Neural cell (in vitro differentiated cells): ENCODE results near the gene MYO3A.
A peak's percentile ranks its signal among the peaks of the same experiment; 100 is the strongest.

Experiments
- EP300 ChIP-seq: fragments of 450-650 bp; conservative IDR thresholded peaks from 2 replicates; pipeline ENCODE4 v1.6.1; 2014; ENCODE audit warnings: antibody characterized with exemption, mild to moderate bottlenecking, moderate library complexity; ENCODE audit not compliant: poor library complexity, severe bottlenecking
- EZH2 ChIP-seq: fragments of 200-600, 300-800 bp; shearing (Covaris generic), sonication (generic); IDR thresholded peaks from 2 replicates; pipeline ENCODE4 v1.6.1; 2014; ENCODE audit warnings: antibody characterized with exemption, low read length, borderline replicate concordance, mild to moderate bottlenecking; ENCODE audit not compliant: insufficient read depth, poor library complexity, severe bottlenecking
- MXI1 ChIP-seq: fragments of 450-650 bp; conservative IDR thresholded peaks from 2 replicates; pipeline ENCODE4 v1.6.1; 2014; ENCODE audit warnings: antibody characterized with exemption, mild to moderate bottlenecking; ENCODE audit not compliant: poor library complexity, severe bottlenecking
- POLR2AphosphoS5 ChIP-seq: IDR thresholded peaks from 2 replicates; pipeline ENCODE4 v1.6.1; 2012
- RAD21 ChIP-seq: fragments of 450-650 bp; conservative IDR thresholded peaks from 2 replicates; pipeline ENCODE4 v1.6.1; 2014; ENCODE audit warnings: antibody characterized with exemption, mild to moderate bottlenecking, moderate library complexity
- REST ChIP-seq: IDR thresholded peaks from 2 replicates; pipeline ENCODE4 v1.6.1; 2012; ENCODE audit warnings: borderline replicate concordance
- SMC3 ChIP-seq: fragments of 450-650 bp; conservative IDR thresholded peaks from 2 replicates; pipeline ENCODE4 v1.6.1; 2014; ENCODE audit warnings: antibody characterized with exemption, mild to moderate bottlenecking, moderate library complexity; ENCODE audit not compliant: poor library complexity
- TAF1 ChIP-seq: IDR thresholded peaks from 2 replicates; pipeline ENCODE4 v1.6.1; 2012; ENCODE audit warnings: low read depth
- TF ChIP-seq, protein P1 (sequence below): fragments of 450-650 bp; IDR thresholded peaks from 2 replicates; pipeline ENCODE4 v1.5.1; 2014; ENCODE audit warnings: antibody characterized with exemption, mild to moderate bottlenecking, moderate library complexity; ENCODE audit not compliant: poor library complexity, severe bottlenecking

DNA sequence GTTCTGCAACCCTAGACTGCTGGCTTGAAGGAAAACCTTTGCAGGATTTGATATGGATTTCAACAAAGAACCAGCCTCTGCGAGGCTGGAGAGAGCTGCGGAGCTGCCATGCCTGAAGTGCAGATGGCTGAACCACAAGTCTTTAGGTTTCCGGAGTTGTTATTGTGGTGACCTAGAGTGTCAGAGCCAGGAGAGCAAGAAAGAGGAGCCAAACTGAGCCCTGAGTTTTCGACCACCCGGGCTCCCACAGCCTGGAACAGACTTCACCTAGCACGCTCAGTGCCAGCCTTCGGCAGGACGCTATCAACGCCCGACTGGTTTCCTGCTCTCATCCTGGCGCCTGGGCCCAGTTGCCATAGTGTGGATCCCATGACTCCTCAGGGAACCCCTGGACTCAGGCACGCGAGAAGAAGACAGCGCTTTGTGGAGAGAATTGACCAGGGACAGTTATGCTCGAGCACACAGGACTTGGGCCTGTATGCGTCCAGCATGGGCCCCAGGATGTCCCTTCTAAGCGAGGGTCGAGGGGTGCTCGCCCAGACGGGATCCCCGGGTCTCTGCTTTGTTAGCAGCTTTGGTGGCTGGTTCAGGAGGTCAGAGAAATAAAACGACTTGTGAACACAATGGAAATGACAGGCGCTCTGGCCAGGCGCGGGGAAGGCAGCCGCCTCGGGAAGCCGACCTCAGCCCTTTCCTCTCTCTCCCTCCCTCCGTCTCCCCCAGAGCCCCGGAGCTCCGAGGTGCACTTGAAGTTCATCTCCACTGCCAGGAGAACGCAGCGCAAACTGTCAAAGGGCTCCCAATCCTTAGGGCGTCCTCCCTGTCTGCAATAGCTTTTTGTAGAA, 280.7 kb downstream of the MYO3A start:
- TF ChIP-seq, protein P1, sequence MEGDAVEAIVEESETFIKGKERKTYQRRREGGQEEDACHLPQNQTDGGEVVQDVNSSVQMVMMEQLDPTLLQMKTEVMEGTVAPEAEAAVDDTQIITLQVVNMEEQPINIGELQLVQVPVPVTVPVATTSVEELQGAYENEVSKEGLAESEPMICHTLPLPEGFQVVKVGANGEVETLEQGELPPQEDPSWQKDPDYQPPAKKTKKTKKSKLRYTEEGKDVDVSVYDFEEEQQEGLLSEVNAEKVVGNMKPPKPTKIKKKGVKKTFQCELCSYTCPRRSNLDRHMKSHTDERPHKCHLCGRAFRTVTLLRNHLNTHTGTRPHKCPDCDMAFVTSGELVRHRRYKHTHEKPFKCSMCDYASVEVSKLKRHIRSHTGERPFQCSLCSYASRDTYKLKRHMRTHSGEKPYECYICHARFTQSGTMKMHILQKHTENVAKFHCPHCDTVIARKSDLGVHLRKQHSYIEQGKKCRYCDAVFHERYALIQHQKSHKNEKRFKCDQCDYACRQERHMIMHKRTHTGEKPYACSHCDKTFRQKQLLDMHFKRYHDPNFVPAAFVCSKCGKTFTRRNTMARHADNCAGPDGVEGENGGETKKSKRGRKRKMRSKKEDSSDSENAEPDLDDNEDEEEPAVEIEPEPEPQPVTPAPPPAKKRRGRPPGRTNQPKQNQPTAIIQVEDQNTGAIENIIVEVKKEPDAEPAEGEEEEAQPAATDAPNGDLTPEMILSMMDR, result no peak
- TF ChIP-seq POLR2AphosphoS5 (peak; percentile 60), EP300 (no peak), EZH2 (no peak), TAF1 (no peak), REST (peak; percentile 70), RAD21 (no peak), SMC3 (no peak), MXI1 (no peak)
